HL-60/S4 treated with phorbol 12-myristate 13-acetate at 8.2 ng/mL for 4 days and 3 days (cell line): ENCODE data around the gene DAND5.

Experiments
- in situ Hi-C: fragments of 300-500 bp; cut with MboI; formaldehyde crosslinking; loops from 2 replicates; pipeline ENCODE4 v1.15.0; 2022; ENCODE audit warnings: low sequenced_read_pairs

Gene DAND5

DNA sequence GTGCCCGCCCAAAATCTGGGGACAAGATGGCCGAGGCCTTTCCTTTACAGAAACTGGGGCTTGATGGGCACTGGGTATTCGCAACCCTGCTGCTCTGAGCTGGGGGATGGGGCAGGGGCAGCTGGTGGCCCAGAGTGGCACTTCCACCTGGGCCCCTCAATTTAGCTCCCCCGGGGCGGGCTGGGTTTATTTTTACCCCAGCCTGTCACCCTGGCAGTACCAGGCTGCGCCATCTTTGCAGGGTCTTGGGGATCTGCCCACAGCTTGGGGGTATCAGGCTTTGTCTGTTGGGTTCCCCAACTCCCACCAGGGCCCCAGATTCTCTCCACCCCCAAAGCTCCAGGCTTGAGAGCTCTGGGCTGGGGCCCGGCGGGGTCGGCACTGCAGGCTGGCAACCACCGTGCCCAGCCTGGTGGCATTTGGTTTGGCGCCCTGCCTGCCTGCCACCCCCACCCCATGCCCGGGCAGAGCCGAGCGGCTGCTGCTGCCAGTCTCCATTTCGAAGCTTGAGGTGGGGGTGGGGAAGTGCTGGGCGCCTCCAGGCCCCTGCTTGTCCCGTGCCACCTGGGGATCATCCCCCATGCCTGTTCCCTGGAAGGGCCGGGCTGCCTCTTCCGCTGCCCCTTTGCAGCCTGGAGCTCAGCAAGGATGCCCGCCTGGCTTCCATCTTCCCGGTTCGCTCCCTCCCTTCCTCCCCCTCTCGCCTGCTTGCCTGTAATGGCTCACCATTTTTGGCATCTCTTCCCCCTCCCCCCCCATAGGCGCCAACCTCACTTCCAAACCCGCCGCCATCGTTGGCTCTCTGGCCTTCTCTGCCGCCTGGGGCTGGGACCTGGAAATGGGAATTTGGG is 37.3 kb downstream of the DAND5 start:
- in situ Hi-C loops: no loop called here

DNA sequence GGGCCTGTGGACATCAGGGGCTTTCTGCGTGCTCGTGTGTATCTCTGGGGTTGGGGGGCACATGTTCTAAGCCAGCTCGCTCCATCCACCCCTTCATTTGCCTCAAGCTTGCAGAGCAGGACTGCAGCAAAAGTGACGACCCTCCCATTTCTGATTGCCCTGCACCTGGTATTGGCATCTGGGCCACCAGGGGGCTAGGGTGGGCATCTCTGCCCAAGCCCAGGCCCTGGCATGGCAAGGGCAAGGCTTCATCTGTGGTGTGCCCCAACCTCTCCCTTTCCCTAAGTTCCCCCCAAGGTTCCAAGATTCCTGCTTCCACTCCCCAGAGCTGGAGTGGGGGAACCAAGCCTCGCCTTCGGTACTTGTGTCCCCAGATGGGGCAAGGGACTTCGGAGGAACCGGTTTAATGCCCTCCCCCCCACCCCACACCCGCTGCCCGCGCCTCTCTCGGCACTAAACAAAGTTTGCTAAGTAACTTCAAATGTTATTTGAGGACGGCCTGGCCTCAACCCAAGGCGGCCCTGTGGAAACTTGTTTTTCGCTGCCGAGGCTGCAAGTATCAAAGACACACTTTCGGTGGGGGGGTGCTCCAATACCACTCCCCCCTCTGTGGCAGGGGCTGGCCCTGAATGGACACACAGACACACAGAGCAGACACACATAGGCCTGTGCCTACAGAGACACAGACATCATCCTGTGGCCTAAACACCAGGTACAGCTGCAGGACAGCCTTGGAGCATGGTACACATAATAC is 38.1 kb downstream of the DAND5 start:
- in situ Hi-C loops: no loop called here

DNA sequence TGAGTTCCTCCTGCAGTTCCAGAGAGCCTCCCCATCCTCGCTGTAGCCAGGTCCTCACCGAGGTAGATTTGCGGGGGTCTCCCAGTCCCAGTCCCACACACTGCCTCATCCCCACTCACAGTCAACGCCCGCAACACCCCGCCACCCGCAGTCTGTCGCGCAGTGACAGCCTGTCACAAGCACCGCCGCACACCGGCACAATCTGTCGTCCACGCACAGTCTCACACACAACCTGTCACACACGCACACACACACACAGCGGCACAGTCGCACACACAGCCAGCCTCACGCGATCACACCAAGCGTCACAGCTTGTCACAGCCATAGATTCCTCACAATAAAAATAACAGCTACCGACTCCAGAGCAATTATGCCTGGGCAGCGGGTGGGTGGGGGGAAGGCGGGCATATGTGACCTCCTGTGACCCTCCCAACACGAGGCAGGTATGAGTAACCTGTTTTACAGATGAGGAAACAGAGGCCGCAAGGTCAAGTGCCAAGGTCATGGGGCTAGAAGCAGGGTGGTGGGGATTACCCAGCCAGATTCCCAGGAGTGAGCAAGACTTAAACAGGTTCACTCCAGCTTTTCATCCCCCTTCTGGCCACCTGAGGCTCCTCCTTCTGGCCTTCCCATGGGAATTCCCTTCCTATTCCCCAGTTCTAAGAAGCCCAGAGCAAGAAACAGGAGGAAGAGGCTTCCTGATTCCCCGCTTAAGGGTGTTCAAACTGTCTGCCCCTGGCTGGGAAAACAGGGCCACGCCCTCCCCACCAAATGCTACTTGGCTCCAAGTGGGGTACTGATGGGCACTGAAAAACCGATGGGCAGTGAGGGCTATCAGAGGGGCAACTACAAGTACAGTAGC is 39.8 kb downstream of the DAND5 start:
- in situ Hi-C loops: no loop called here

DNA sequence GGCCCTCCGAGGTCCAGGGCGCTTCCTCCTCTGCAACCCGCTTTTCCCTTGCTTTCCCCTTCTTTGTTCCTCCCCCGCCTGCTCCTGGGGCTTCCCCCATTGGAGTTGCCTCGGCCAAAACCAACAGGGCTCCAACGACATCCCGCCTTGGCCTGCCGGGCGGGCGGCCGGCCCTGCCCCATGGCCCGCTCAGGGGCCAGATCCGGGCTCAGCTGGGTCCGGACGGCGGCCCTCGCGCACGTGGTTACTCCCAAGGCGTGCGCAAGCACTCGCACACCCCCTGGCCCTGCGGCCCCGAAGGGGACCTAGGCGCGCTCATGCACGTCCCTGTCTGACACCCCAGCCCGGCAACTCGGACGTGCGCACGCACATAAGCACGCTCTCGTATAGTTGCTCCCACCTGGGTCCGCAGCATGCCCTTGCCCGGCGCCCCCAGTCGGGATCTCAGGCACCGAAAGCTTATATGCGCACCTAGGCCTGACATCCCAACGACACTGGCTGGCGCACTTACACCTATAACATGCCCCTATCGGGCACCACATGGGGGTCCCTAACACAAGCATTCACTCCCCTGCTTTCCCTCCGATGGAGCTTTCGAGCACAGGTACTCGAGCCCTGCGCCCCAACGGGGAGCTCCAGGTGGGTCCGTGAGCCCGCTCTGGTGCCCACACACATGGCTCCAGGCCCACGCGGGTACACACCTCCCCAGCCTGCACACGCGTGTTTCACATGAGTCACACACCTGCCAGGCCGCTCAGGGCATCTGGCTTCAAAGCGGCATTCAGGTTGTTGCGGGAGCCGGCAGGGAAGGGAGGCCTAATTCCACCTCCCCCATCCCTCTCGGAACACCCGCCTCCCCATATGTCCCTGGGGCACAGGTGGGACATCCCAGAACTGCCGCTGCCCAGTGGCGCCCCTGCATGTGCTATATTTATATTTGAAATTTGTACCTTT is 40.9 kb downstream of the DAND5 start:
- in situ Hi-C loops: no loop called here

DNA sequence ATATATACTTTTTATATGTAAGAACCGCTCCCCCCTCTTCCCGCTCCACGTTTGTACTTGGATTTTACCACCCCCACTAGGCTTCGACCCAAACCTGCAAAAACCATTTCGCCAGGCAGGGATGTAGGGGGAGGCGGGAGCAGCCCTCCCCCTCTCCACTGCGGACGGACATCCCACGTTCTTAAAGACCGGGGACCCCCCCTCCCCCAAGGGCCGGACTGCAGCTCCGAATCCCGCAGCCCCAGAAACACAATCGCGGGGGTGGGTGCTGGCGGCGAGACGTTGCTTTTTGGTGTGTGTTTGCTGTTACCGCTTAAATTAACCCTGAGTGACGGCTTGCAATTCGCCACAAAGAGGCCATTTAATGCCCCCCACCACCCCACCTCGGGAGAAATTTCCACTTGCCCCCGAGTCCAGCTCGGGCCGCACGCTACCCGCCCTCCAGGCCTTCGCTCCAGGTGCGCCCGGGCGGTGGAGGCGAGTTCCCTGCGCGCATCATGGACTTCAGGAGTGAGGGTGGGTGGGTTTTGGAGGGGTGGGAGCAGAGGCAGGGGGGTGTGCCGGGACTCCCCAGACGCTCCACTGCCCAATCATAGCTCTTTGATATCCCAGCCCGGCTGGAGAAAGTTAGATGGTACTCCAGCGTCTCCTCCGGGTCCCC is 41.7 kb downstream of the DAND5 start:
- in situ Hi-C loops: no loop called here

DNA sequence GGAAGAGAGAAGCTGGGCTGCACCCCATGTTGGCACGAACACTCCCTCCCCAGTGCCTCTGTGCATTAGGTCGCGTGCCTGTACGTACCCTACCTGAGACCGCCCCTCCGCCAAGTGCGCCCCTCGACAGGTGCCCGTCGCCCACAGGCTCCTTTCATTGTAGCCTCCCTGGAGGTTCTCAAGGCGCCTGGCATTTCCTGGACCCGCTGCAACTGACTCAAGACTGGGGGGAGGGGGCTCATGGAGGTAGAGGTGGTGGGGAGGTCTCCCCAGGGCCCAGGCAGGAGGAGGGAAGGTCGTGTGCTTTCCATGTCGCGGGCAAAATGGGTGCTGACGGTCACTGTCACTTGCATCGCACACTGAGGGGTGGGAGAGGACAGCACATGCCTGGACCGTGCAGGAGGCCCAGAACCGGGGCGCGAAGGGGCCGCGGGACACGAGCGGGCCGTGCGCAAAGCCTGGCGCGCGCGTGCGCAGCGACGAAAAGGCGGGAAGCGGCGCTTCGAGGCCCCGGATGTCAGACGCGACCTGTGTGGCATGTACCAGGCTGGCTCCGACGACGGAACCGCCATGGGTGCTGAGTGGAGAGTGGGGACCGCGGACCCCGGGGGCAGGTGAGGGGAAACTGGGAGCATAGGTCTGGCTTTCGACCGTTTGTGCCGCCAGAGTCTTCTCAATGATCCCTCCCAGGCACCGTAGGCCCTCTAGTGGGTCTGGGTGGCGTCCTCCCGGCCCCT is 42.4 kb downstream of the DAND5 start:
- in situ Hi-C loops: no loop called here

DNA sequence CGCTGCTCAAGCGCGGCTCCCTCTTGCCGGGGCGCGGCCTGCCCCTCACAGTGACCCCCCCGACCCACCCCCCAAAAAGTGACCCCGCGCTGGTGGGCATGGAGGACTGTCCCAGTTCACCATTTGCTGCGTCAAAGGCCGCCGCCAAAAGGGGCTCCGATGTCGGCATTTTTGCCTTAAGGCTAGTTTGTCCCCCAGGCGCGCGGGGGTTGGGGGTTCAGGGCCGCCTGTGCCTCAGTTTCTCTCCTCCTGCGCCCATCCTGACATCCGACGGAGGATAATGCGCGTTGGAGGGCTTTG is 43.0 kb downstream of the DAND5 start:
- in situ Hi-C loops: no loop called here

DNA sequence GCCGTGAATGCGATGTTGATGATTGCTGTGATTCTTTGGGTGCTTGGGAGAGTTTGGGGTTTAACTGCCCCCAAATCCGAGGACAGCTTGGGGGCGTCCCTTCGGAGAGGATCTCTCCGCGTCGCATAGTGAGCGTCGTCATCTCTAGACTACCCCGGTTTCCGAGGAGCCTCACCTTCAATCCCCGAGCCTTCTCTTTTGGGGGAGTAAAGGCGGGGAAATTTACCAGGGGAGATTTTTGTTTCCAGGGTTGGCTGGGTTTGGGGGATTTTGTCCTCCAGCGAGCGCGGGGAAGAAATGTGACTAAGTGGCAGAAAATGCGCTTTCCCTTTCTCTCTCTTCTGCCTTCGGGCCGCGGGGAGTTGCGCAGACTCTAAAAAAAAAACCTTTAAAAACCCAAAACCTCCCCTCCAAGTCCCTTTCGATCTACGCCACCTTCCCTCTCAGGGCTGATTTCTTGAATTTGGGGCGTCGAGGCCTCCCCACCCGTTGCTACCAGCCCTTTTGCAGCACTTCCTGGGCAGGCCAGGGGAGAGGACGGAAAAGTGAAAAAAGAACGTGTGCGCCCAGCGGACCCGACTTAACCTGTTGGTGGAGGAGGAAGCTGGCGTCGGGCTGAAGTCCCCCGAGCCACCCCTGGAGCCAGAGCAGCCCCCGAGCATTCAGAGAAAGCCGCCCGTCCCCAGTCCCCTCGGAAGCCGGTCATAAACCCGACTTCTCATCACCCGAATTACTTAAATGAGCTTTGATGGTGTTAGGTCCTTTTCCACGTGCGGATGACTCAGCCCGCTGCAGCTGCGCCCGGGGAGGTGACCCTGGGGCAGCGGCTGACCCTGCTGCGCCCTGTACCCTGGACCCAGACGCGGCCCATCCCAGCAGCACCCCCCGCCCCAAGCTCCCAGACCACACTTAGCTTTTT is 43.6 kb downstream of the DAND5 start:
- in situ Hi-C loops: no loop called here

DNA sequence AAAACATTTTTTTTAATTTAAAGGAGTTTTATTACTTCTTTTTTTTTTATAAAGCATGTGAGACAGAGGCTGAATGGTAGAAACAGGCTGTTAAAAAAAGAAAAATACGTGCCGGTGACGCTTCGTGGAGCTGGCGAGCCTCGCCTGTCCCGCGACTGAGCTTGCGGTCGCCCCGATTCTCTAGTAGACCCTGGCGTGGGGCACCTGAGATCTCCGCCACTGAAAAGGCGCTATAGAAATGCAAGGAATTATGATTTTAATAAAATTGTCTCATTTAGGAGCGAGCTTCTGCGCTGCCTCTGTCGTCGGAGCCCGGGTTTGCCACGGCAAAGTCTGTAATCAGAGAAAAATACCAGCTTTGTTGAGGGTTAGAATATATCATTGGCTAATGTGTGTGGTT is 44.3 kb downstream of the DAND5 start:
- in situ Hi-C loops: no loop called here

DNA sequence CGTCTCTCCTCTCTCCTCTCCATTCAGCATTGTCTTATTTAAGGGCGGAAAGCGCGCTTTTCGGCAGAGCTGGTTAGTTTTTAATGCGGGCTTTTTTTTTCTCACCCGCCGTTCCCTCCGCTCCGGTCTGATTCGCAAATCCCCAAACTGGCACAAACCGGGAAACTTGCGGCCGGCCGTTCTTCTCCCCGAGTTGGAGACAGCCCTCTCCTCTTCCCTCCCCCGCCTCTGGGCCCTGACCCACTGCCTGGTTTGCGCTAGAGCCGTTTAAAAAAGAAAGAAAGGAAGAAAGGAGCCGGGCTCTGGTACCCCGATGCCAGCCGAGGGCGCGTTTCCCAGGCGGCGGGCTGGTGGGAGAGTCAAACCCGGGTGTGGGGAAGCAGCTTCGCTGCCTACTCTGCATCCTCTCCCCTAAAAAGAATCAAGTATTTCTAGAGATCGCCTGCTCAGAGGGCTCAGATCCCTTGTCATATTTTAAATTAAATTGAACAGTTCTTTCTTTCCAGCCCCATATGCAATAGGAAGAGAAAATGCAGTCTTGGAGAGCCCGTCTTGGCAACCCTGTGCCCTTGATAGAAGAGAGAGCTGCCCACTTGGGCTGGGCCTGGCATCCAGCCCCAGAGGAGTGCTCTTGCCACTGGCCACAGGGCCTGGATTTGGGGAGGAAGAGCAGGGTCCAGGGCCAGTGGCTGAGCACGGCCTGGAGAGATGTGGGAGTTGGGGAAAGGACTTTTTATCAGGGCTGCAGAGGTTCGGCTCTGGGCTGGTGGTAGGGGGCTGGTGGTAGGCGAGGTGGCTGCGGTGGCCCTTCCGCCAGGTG is 44.9 kb downstream of the DAND5 start:
- in situ Hi-C loops: no loop called here

DNA sequence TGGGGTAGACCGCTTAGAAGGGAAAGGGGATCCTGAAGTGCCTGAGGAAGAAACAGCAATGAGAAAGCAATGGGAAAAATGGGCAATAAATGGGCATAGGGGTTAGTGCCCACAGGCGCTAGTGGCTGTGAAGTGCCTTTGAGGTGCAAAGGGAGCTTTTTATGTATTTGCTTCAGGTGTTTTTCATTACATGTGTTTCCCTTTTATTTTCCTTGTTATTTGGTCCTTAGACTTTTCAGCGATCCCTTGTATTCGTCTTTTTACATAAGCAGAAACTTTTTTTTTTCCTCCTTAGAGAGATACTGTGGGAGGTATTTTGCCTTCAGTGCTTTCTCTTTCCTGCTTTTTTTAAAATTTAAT is 45.5 kb downstream of the DAND5 start:
- in situ Hi-C loops: no loop called here

DNA sequence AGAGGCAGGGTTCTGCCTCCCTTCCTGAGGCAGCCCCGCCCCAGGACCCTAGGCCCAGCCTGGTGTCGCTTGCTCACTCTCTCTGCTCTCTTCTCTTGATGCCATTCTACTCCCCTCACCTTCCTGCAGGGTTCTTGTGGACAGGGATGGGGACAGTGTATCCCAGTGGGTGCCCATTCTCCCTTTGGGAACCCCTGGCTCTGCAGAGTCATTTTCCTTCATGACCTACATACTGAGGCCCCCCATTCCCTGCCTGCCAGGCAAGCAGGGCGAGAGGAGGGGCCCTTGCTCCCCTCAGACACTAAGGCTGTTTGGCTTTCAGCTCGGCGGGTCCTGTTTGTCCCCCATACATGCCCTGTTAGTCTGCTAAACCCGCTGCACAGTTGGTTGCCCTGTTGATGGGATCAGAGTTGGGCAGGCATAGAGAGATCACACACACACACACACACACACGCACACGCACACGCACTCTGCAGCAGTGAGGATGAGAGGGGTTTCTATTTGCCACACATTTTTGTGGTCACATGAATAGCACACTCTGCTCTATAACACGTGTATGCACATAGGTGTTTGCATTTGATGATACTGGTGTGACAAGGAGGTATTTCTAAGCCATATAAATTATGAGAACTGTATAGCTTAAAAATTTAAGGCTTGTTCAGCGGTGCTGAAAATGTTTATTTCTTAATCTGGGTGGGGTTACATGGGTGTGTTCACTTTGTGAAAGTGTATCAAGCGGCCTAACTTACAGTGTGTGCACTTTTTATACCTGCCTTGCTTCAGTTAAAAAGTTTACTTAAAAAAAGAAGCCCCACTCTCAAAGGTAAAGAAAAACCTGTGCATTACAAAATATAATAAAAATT is 46.2 kb downstream of the DAND5 start:
- in situ Hi-C loops: no loop called here

DNA sequence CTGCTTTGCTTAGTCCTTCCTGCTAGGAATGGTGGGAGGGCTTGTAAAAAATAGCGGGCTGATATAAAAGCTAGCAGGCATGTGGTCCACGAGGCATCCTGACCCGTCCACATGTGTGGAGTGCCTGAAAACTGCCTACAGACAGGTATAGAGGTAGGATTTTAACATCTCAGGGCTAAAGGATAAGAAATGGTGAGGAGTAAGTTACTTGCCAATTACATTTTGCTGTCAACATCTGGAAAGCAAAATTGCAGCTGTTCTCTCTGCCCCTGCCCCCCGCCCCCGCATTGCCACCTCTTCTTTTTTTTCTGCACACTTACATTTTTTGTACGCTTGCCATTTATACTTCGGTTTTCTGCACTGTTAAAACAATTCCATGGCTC is 46.9 kb downstream of the DAND5 start:
- in situ Hi-C loops: no loop called here

DNA sequence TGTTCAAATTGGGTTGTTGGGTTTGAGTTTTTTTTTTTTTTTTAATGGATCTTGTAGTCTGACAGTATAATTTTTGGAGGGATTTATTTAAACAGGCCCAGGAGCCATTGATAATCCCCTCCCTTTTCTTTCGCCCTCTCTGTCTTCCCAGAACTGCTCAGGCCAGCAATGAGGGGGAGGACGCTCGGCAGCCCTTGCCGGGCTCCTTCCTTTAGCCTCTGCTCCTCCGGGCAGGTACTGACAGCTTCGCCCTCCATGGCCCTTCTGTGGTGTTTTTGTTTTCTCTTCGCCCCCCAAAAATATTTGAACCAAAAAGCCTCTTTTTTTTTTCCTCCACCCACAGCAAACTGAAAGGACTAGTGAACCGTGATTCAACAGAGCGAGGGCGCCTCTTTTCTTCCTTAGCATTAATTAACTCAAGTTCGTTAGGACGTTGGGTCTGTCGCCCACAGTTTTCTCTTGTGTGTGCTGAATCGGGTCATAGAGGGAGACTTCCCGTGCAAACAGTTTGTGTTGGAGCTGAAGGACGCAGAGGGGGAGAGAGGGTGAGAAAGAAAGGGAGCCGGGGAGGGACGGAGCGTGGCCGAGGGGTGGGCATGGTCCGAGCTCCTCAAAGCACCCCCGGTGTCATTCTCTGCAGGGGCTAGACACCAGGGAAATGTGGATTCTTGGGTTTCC is 47.4 kb downstream of the DAND5 start:
- in situ Hi-C loops: no loop called here

DNA sequence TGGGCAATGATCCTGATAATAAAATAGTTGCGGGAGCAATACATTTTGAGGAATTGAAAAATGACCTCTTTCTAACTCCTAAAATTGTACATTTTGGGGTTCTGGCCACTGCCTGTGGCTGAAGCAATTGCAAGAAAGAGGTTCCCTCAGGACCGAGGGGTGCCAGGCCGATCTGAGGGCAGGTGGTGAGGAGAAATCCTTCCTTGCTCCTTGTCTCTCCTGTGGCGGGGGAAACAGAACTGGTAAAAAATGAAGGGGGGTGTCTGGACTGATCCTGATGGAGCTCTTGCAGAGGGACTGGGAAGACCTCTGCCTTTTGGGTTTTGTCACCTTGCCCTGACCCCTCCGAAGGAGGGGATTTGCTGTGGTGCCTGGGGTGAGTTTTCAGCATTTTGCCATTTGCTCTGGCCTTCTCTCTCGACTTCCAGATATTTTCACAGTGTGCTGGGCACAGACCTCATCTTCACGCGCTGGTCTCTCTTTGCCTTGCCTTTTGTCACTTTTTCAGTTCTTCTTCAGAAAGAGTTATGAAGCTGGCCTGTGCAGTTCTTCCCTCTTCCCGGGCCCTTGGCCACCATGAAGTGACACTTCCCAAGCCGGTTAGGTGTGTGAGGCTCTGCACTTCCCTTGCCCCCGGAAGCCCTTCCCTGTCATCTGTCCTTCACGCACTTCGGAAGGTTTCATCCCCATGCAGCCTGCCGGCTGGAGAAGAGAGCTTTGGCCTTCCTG is 48.1 kb downstream of the DAND5 start:
- in situ Hi-C loops: no loop called here
